GF-D8 (cell line): ENCODE results near the gene MB.
"Not testable (repeated sequence)": the region's sequence is repeated elsewhere in the genome, so short reads cannot be mapped to it uniquely, and the experiment has no call there.

Source experiments
- DNase-seq: peaks from one replicate; lab custom pipeline; 2025; lab: John Stamatoyannopoulos, UW

The MB gene

DNA sequence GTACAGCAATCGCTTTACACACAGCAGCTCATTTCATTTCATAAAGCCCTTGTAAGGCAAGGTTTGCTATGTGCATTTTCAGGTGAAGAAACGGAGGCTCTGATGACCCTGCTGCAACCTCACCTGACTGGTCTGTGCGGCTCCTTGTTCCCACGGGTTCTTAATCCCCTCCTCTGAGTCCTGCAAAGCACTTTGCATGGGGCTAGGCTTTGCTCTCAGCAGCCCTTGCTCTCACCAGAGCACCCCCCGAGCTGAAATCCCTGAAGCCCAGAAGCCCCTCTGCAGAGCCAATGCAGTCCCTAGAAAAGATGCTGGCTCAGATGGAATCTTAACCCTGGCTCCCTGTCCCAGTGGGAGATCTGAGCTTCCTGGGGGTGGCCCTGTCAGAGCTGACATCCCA, 20.1 kb upstream of the MB start:
- no peak for DNase-seq

DNA sequence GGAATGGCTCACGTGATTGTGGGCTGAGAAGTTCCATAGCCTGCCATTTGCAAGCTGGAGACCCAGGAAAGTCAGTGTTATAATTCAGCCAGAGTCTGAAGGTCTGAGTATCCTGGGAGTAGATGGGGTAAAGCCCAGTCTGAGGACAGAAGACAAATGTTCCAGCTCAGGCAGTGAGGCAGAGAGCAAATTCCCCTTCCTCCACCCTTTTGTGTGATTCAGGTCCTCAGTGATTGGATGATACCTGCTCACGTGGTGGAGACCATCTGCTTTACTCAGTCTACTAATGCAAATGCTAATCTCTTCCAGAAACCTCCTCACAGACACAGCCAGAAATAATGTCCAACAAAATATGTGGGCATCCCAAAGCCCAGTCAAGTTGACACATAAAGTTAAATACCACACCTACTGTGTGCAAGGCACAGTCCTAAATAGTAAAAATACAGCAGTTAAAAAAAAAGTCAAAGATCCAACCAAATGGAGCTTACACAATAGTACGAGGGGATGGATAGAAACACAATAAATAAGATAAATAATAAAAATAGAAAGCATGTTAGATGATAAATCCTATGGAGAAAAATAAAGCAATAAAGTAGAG, 17.9 kb upstream of the MB start:
- DNase-seq, result no peak

DNA sequence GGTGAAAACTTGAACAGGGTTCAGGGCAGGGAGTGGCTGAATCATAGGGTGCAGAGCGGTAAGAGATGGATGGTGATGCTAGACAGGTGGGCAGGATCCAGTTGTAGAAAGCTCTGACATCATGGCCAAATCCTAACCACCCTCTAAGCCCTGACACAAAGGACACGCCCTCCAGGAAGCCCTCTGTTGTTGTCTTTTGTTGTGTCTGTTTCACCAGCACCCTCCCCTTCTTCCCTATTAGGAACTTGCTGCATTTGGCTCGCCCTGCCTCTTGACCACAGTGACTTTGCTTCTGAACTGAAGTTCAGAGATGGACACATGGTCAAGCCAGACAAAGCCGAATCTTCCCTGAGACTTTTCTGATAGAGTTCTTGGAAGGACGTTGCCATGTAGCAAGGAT, 16.9 kb upstream of the MB start:
- no peak for DNase-seq

DNA sequence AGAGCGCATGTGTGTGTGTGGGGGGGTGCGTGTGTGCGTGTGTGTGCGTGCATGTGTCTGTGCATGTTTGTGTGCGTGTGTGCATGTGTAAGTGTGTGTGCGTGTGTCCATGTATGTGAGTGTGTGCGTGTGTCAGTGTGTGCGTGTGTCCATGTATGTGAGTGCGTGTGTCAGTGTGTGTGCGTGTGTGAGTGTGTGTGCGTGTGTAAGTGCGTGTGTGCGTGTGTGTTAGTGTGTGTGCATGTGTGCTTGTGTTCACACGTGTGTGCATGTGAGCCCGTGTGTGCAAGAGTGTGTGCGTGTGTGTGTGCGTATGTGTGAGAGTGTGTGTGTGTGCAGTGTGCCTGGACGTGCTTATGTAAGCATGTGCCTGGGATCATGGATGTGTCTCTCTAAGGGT, 16.4 kb upstream of the MB start:
- DNase-seq, result no peak

DNA sequence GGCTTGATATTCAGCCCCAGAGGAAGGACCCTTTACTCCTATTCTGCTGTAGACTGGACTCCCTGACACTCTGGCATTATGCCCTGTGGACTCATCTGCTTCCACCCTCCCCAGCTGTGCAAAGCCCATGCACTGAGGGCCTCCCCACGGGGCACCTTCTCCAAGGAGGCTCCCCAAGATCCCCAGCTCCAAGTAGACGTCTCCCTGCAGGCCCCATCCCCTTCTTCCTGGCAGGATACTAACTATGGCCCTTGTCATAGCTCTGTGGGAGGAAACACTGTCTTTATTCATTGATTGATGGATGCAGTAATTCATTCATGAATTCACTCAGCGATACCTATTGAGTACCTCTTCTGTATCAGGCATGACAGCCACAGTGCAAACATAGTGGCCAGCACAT, 15.8 kb upstream of the MB start:
- DNase-seq, result no peak

DNA sequence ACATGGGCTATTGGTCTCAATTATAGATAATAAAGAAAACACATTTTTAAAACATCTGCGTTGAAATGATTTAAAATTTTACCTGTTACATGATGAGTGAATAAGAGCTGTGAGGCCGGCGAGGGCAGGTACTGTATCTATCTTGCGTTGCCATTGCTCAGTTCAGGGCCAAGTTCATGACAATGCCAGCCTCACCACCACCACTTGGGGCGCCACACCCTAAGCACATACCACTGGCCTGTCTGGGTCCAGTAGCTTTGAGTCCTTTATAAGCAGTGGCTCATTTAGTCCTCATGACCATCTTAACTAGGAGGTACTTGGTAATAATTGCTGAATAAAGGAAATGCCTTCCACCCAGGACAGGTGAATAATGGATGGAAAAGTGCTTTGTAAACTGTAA, 14.5 kb upstream of the MB start:
- no peak for DNase-seq

DNA sequence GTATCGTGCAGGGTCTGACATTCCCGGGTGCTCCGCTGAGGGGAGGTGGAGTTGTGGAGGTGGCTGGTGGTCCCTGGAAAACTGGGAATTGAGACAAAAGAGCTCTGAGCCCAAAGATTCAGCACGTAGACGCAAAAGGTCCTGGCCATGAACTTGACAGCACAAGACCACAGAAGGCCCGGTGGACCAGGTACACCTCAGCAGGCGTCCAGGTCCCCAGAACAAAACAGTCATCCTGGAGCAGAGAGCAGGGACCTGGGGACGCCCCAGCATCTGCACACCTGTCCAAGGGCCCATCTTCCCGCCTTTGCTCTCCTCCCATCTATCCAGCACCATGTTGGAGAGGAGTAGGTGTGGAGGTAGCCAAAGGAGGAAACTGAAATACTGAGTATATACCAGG, 13.8 kb upstream of the MB start:
- no peak for DNase-seq

DNA sequence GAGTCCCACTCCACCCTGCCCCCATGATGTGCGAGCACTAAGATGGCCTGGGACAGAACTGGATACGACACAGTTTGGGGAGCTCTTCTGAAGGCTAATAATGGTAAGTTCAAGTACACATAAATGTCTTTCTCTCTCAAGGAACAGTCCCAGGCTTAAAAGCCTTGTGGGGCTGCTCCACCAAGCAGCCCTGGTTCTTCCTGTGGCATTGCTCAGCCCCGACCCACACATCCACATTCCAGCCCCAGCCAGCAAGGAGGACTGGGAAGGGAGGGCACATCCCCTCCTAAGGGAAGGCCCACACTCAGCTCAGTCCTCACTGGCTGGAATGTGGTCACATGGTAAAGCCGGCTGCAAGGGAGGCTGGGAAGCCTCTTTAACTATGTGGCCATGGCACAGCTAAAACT, 13.3 kb upstream of the MB start:
- DNase-seq, result no peak

DNA sequence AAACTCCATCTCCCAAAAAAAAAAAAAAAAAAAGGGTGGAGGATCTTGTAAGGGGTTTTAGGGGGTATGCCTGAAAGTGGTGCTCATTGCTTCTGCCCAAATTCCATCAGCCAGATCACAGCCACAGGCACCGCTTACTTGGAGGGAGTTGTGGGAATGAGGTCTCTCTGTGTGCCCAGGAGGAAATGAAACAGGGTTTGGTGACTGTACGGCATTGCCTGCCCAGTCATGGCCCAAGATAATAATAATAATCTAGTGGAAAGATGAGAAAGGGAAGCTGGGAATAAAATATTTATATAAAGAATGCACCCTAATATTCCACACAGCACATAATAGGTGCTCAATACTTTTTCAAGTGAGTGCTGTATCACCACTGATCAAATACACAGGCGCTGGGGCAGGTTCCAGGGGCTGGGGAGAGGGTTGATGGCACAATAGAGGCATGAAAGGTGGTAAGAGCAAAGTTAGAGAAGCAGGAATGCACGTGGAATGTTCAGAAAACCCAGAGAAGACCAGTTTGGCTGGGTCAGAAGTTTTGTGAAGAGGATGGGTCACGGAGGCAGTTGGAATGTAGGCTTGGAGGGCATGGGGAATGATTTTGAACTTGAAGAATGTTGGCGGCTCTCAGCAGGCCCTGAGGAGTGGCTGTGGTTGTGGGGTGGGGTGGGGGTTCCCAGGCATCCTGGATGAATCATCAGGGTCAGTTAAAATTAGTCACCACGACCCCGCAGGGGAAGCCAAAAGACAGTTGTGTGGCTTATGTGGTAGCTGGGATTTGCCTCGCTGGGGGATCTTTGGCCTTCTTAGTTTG, 12.5 kb upstream of the MB start:
- no peak for DNase-seq

DNA sequence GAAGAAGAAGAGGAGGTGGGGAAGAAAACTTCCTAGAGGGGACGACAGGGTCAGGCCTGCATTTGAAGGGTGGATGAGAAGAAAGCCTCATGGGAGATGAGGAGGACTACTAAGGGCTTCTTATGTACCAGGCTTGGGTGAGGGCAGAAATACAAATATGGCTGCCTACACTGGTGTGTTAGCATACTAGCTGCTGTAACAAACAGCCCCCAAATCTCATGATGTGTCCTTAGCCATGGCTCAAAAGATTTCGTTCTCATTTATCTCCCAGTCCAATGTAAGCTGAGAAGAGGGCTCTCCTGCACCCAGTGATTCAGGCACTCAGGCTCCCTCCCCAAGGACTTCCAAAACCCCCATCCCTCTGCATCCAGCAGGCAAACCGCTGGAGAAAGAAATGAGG, 11.6 kb upstream of the MB start:
- DNase-seq, result no peak

DNA sequence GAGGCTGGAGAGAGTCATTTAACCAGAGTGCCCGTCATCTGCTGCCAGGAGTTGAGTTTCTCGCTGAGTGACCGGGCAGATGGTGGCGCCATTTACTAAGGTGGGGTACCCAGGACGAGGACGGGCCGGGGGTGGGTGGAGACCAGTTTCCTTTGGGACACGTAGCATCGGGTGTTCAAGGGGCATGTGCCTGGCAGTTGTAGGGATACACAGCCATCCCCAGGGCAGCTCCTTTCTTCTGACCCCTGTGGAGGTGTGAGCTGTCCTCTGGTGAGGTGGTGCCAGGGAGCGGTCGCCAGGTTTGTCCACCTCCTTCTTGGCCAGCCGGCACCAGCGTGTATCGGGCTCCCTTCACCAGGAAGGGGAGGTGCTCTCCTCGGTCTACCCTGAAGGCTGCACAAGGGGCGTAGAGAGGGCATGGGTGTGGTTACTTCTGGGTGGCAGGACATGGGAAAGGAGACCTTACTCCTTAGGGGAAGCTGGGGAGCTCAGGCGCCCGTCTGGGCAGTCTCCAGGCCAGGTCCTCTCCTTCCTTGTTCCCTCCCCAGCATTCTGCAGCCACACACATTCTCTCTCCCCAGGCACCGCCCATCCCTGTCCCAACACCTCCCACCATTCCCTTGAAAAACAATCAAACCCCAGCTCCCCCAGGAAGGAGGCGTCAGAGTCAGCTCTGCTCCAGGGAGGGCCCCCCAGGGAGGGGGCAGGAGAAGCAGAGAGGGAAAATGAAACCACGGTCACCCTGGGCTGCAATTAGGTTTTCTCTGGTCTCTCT, 10.3 kb upstream of the MB start:
- DNase-seq, result no peak

DNA sequence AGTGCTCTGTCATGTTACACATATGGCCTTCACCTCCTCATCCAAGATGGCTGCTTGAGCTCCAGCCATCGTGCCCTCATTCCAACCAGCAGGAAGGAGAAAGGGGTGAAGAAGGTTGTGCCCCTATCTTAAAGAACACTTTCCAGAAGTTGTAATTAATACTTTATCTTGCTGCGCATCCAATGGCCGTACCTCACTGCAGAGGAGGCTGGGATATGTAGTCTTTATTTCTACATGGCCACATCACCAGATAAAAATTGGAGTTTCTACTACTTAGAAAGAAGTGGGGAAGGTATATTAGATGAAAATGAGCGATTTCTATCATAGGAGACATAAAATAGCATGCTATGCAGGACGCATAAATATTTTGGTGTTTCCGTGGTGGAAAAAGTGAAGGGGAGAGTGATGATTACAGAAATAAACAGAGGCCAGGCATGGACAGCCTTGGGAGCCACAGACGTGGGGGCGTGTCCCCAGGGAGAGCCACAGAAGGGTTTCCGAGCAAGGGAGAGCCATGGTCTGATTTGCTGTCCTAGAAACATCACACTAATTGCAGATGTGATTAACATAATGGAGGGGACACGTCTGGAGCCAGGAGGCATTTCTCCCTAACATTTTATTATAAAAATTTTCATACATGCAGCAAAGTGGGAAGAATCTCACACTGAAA, 8.8 kb upstream of the MB start:
- DNase-seq, result no peak

DNA sequence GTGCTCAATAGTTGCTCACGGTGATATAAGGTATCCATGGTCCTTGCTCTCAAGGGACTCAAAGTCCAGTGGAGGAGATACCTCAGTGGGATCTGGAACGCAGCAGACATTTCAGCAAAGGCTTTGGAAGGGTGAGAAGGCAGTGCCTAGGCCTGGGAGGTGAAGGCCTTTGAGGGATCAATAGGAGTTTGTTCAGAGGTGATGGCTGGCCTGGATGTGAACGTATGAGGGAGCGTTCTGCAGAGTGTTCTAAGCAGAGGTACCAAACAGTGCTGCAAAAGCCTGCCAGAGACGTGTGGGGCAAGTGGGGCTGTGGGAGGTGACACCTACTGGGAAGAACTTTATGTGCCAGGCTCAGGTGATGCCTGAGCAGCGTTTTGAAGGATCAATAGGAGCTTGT, 7.4 kb upstream of the MB start:
- DNase-seq, result no peak

DNA sequence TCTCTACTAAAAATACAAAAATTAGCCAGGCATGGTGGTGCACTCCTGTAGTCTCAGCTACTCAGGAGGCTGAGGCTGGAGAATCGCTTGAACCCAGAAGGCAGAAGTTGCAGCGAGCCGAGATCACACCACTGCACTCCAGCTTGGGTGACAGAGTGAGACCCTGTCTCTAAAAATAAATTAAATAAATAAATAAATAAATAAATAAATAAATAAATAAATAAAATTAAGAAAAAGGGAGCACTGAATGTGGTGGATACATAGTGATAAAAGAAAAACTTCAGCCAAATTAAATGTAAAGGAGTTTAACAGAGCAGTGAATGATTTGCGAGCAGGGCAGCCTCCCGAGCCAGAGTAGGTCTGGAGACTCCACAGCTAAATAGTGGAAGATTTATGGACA, 6.8 kb upstream of the MB start:
- DNase-seq, result not testable (repeated sequence)

DNA sequence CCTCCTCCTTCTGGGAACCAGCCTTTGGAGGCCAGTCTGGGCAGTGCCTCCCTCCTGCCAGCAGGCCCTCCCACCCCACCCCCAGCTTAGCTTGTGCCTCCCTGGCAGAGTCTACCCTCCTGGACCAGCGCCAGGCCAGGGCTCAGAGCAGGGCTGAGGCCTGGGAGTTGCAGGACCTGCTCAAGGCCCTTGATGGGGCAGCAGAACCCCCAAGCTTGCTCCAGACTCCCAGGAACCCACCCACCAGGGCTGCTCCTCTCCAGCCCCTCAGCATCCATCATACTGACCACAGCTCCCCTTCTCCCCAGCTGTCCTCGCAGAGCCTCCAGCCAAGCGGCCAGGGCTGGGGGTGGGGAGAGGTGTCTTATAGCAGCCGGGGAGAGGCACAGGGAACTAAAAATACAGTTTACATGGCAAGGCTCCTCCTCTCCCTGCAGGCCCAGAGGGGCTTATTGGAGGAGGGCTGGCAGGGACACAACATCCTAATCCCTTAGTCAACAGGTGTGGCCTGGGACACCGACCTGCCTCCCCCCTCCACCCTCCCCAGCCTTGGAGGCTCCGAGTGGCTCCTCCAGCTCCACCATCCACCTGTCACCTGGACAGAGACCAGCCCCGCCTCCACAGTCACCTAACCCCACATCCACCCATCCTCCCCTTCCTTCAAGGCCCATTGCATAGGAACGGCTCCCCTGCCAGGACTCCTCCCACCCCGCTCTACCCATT, 5.2 kb upstream of the MB start:
- no peak for DNase-seq

DNA sequence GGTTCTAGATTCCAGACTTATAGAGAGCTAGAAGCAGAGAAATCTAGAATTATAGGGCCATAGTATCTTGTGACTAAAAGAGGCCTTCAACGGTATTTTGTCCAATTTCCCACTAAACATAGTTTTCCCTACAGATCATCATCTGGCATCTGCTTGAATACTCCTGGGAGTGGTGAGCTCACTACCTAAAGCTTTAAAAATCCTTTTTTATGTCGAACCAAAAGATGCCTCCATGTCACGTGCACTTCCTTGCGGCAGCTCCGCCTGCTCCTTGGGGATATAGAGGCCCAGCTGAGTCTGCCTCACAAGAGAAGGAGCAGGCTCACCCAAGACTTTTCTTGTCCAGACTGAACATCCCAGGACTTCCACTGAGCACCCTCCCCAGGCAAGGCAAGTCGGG, 4.3 kb upstream of the MB start:
- no peak for DNase-seq

DNA sequence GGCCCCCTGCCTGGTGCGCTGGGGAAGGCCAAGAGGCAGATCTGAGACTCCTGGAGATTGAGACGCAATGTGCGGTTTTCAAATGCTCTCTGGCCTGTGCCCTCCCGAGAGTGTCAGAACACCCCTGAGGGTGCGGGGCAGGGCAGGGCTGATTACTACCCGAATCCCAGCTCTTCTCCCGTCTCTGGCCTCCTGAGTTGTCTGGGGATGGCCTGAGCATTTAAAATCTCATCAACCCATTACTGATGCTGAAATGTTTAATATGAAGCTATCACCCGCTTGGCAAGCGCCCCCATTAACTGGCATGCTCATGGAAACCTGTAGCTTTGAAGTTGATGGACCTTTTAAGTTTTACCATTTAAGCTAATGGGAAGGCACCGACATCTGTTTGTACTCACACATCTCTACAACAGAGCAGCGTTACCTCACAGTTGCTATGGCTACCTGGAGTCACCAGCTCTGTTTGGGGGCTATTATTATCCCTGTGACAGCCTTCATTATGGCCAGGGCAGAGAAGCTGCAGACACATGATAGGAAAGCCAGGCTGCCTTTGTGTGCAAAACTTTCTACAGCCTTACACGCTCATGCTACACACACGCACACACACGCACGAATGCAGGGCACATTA, 3.6 kb upstream of the MB start:
- no peak for DNase-seq

DNA sequence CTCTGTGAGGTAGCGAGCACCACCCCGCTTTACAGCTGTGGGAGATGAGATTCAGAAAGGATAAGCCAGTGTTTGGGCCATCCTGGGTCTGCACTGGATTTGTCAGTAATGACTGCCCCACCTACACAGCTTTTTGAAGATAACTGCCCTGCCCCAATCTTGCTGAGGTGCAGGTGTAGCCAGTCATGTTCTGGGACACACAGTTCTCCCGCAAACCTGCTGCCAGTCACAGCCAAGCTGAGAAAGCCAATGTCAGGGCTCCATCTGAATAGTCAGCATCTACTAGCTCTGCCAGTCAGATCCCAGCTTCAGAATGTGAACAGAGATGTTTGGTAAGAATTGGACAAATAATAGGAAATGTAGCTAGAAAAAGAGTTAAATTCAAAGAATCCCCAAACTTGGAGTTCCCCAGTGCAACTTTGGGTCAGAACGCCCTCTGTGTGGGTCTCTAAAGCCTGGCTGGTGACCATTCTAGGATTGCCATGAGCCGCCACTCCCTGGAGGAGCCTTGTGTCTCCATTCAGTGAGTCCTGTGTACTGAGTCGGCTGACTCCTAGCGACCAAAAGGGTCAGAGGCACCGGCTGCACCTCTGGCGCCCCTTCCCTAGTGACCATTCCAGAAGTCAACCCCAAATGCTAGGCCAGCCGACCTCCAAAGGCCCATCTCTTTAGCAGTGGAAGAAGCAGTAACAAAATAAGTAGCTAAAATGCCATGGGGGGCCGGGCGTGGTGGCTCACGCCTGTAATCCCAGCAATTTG, 2.4 kb upstream of the MB start:
- no peak for DNase-seq

DNA sequence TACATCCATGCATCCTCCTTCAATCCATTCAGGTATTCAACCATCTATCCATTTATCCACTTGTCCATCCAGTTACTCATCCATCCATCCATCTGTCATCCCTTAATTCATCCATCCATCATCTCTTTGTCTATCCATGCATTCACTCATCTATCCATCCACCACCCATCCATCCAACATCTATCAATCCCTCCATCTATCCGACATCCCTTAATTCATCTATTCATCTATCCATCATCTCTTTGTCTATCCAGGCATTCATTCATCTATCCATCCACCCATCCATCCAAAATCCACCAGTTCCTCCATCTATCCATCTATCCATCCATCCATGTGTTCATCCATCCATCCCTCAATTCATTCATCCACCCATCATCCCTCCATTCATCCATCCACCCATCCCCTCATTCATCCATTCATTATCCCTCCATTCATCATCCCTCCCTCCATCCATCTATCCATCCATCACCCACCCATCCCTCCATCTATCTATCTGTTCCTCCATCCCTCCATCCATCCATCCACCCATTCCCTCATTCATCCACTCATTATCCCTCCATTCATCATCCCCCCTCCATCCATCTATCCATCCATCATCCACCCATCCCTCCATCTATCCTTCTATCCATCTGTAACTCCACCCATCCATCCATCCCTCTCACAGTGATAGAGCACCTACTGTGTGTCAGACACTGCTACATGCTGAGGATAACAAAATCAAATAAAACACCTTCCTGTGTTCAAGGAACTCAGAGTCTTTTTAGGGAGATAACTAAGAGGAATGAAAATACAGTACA, 1.5 kb upstream of the MB start:
- no peak for DNase-seq

DNA sequence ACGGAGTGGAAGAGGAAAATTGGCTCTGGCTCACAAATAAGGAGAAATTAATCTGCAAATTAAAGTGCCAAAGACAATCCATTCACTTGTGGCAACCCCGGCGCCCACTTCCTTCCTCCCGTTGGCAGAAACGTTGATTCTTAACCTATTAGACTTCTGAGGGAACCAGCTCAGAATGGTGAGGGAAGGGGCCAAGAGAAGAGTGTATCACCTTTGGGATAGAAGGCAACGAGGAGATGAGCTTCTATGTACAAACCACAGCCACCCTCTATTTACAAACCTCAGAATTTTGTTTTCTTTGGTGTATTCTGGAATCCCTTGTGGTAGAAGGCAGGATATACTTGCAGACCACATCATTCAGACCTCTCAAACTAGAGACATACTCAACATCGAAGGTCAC, 1.1 kb downstream of the MB start:
- DNase-seq, result no peak
